Measurements from ENCODE around the gene TIMP3. TPM values are rescaled to one million over a fixed set of nuclear protein-coding genes. Genes with fewer than 3 reads are reported as not detected.

Gene TIMP3
- polyA plus RNA-seq, 3 donors, result not detected

GRCh38 chr22:32887324-32887980 lies 85.9 kb downstream of the TIMP3 start:
- H3K79me2 ChIP-seq (ENCODE audit: insufficient read depth, low read length), result no peaks in the 10 kb centered on the region
- no peak overlapping the region for H2AFZ ChIP-seq (ENCODE audit: insufficient read depth, low read depth, low read length, poor library complexity, severe bottlenecking)
- no peaks in the 10 kb centered on the region for H3K36me3 ChIP-seq (replicated peaks in 1 of 2; ENCODE audit: control insufficient read depth in 1 of 2, insufficient read depth in 2 of 2, low read length in 2 of 2)
- no peaks in the 10 kb centered on the region for H4K20me1 ChIP-seq (ENCODE audit: insufficient read depth, low read length)
- no peak overlapping the region for H3K4me3 ChIP-seq (replicated peaks in 1 of 3; ENCODE audit: low read depth in 2 of 3, low read length in 3 of 3)
- H3K27me3 ChIP-seq (ENCODE audit: control insufficient read depth in 2 of 2, insufficient read depth in 2 of 2, low read length in 2 of 2), result peaks cover 0 to 1% of the 10 kb centered on the region in 2 donors
- H3K9ac ChIP-seq (ENCODE audit: insufficient read depth, low read length, poor library complexity, severe bottlenecking), result no peak overlapping the region
- no peaks in the 10 kb centered on the region for H3K4me1 ChIP-seq (ENCODE audit: control insufficient read depth in 1 of 2, insufficient read depth in 2 of 2, low read length in 2 of 2)
- H3K4me1 Mint-ChIP-seq, result no peaks in the 10 kb centered on the region
- H3K36me3 Mint-ChIP-seq, result no peaks in the 10 kb centered on the region
- no peaks in the 10 kb centered on the region for H3K9me3 ChIP-seq (replicated peaks in 1 of 2; ENCODE audit: control insufficient read depth in 1 of 2, insufficient read depth in 1 of 2, low read length in 2 of 2)
- H3K4me3 Mint-ChIP-seq, result no peak overlapping the region
- no peak for DNase-seq
- 22% methylated on average over 1 of the region's 7 CpGs for WGBS (ENCODE audit: insufficient coverage)
- H3K9me3 Mint-ChIP-seq, result no peaks in the 10 kb centered on the region
- no peak overlapping the region for H3K27ac ChIP-seq (ENCODE audit: low read depth in 1 of 2, low read length in 2 of 2)
- H3K27ac Mint-ChIP-seq, result no peak overlapping the region
- peaks cover 3 to 4% (median 3%) of the 10 kb centered on the region in 3 donors for H3K27me3 Mint-ChIP-seq (ENCODE audit: low read depth in 3 of 3)
- intact Hi-C loops (cut with micrococcal nuclease), result no loop called here
- TF ChIP-seq, protein P1, sequence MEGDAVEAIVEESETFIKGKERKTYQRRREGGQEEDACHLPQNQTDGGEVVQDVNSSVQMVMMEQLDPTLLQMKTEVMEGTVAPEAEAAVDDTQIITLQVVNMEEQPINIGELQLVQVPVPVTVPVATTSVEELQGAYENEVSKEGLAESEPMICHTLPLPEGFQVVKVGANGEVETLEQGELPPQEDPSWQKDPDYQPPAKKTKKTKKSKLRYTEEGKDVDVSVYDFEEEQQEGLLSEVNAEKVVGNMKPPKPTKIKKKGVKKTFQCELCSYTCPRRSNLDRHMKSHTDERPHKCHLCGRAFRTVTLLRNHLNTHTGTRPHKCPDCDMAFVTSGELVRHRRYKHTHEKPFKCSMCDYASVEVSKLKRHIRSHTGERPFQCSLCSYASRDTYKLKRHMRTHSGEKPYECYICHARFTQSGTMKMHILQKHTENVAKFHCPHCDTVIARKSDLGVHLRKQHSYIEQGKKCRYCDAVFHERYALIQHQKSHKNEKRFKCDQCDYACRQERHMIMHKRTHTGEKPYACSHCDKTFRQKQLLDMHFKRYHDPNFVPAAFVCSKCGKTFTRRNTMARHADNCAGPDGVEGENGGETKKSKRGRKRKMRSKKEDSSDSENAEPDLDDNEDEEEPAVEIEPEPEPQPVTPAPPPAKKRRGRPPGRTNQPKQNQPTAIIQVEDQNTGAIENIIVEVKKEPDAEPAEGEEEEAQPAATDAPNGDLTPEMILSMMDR (IDR thresholded peaks at IDR 0.05), result no peak
- H3K4me2 ChIP-seq (replicated peaks; ENCODE audit: extremely low read depth, low read length, poor library complexity, severe bottlenecking), result no peak overlapping the region

- no peaks in the 10 kb centered on the region for H3K79me2 ChIP-seq (ENCODE audit: insufficient read depth, low read length)
- no peaks in the 10 kb centered on the region for H3K4me1 ChIP-seq (ENCODE audit: control insufficient read depth in 1 of 2, insufficient read depth in 2 of 2, low read length in 2 of 2)
- no peaks in the 10 kb centered on the region for H3K36me3 ChIP-seq (replicated peaks in 1 of 2; ENCODE audit: control insufficient read depth in 1 of 2, insufficient read depth in 2 of 2, low read length in 2 of 2)
- no peak for DNase-seq
- Mint-ChIP-seq H3K27me3 (ENCODE audit: low read depth in 3 of 3) (peaks cover 0 to 4% (median 3%) of the 10 kb centered on the region in 3 donors), H3K36me3 (no peaks in the 10 kb centered on the region), H3K27ac (no peak overlapping the region), H3K9me3 (no peaks in the 10 kb centered on the region), H3K4me1 (no peaks in the 10 kb centered on the region), H3K4me3 (no peak overlapping the region)
- no peaks in the 10 kb centered on the region for H3K27me3 ChIP-seq (ENCODE audit: control insufficient read depth in 2 of 2, insufficient read depth in 2 of 2, low read length in 2 of 2)
- H3K27ac ChIP-seq (ENCODE audit: low read depth in 1 of 2, low read length in 2 of 2), result no peak overlapping the region
- no peaks in the 10 kb centered on the region for H3K9me3 ChIP-seq (replicated peaks in 1 of 2; ENCODE audit: control insufficient read depth in 1 of 2, insufficient read depth in 1 of 2, low read length in 2 of 2)
- intact Hi-C loops (cut with micrococcal nuclease), result no loop called here
- no peaks in the 10 kb centered on the region for H4K20me1 ChIP-seq (ENCODE audit: insufficient read depth, low read length)
- H3K4me3 ChIP-seq (replicated peaks in 1 of 3; ENCODE audit: low read depth in 2 of 3, low read length in 3 of 3), result no peak overlapping the region
- no peak overlapping the region for H2AFZ ChIP-seq (ENCODE audit: insufficient read depth, low read depth, low read length, poor library complexity, severe bottlenecking)
- H3K9ac ChIP-seq (ENCODE audit: insufficient read depth, low read length, poor library complexity, severe bottlenecking), result no peak overlapping the region
- no peak overlapping the region for H3K4me2 ChIP-seq (replicated peaks; ENCODE audit: extremely low read depth, low read length, poor library complexity, severe bottlenecking)
- TF ChIP-seq, protein P1 (IDR thresholded peaks at IDR 0.05), result no peak
- WGBS (ENCODE audit: insufficient coverage), result 100% methylated on average over 1 of the region's 3 CpGs
These were observed 87.5 kb downstream of the TIMP3 start for GRCh38 chr22:32888976-32889375.
